Epidermal melanocyte (primary cell): Measurements from ENCODE around the gene ADAMTS14.
"Not testable (repeated sequence)": the region's sequence is repeated elsewhere in the genome, so short reads cannot be mapped to it uniquely, and the experiment has no call there.

Source experiments
- DNase-seq: peaks from one replicate; pipeline ENCODE4 v3.0.0; 2011; ENCODE audit warnings: low spot score; ENCODE audit not compliant: insufficient read length

Gene ADAMTS14

GRCh38 chr10:70655316-70655715, 17.0 kb upstream of the ADAMTS14 start:
- no peak for DNase-seq

- peak; percentile 41 for DNase-seq
Observed at GRCh38 chr10:70656489-70656888, 15.8 kb upstream of the ADAMTS14 start.

- DNase-seq = no peak
Observed at GRCh38 chr10:70657041-70657440, 15.3 kb upstream of the ADAMTS14 start.

- DNase-seq = no peak
Observed at GRCh38 chr10:70658582-70659136, 13.6 kb upstream of the ADAMTS14 start.

- DNase-seq = no peak
Observed at GRCh38 chr10:70659306-70659705, 13.0 kb upstream of the ADAMTS14 start.

- DNase-seq = no peak
Observed at GRCh38 chr10:70660722-70661121, 11.6 kb upstream of the ADAMTS14 start.

- DNase-seq = no peak
Observed at GRCh38 chr10:70661623-70662361, 10.5 kb upstream of the ADAMTS14 start.

GRCh38 chr10:70662362-70663220, 9.7 kb upstream of the ADAMTS14 start:
- no peak for DNase-seq

GRCh38 chr10:70663458-70664409, 8.6 kb upstream of the ADAMTS14 start:
- DNase-seq = not testable (repeated sequence)

GRCh38 chr10:70664702-70665195, 7.6 kb upstream of the ADAMTS14 start:
- DNase-seq = peak; percentile 93

GRCh38 chr10:70666960-70667798, 5.1 kb upstream of the ADAMTS14 start:
- no peak for DNase-seq

GRCh38 chr10:70667818-70668217, 4.5 kb upstream of the ADAMTS14 start:
- DNase-seq = not testable (repeated sequence)

GRCh38 chr10:70668454-70668970, 3.8 kb upstream of the ADAMTS14 start:
- no peak for DNase-seq

GRCh38 chr10:70669015-70669414, 3.3 kb upstream of the ADAMTS14 start:
- DNase-seq = no peak

- no peak for DNase-seq
Observed at GRCh38 chr10:70669732-70670317, 2.5 kb upstream of the ADAMTS14 start.

- no peak for DNase-seq
Observed at GRCh38 chr10:70671619-70672164, 614 bp upstream of the ADAMTS14 start.

- peak; percentile 78 for DNase-seq
Observed at GRCh38 chr10:70673043-70673928, 980 bp downstream of the ADAMTS14 start.

- no peak for DNase-seq
Observed at GRCh38 chr10:70673929-70674559, 1.7 kb downstream of the ADAMTS14 start.
